Measurements from ENCODE around the gene SPTLC2.
"Not testable (repeated sequence)": the region's sequence is repeated elsewhere in the genome, so short reads cannot be mapped to it uniquely, and the experiment has no call there.

SPTLC2 gene

DNA sequence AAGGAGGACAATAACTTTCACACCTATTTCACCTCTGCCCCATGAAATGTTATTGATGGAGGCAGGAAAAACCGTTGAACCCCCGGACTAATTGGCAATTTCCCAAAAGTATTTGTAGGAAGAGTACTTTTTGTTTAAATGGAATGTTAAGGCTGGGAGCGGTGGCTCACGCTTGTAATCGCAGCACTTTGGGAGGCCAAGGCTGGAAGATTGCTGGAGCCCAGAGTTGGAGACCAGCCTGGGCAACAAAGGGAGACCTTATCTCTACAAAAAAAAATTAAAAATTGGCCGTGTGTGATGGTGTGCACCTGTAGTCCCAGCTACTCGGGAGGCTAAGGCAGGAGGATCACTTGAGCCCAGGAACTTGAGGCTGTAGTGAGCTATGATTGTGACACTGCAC lies 26.0 kb upstream of the SPTLC2 start:
- TF ChIP-seq, protein P1, sequence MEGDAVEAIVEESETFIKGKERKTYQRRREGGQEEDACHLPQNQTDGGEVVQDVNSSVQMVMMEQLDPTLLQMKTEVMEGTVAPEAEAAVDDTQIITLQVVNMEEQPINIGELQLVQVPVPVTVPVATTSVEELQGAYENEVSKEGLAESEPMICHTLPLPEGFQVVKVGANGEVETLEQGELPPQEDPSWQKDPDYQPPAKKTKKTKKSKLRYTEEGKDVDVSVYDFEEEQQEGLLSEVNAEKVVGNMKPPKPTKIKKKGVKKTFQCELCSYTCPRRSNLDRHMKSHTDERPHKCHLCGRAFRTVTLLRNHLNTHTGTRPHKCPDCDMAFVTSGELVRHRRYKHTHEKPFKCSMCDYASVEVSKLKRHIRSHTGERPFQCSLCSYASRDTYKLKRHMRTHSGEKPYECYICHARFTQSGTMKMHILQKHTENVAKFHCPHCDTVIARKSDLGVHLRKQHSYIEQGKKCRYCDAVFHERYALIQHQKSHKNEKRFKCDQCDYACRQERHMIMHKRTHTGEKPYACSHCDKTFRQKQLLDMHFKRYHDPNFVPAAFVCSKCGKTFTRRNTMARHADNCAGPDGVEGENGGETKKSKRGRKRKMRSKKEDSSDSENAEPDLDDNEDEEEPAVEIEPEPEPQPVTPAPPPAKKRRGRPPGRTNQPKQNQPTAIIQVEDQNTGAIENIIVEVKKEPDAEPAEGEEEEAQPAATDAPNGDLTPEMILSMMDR (IDR thresholded peaks at IDR 0.05; ENCODE audit: low read depth, low read length): no peak
- no peak for DNase-seq (ENCODE audit: low read depth, low spot score)
- no peak overlapping the region for H3K4me3 ChIP-seq (ENCODE audit: low read depth, low read length)
- in situ Hi-C loops (cut with HindIII; ENCODE audit: low sequenced_read_pairs): no loop called here

DNA sequence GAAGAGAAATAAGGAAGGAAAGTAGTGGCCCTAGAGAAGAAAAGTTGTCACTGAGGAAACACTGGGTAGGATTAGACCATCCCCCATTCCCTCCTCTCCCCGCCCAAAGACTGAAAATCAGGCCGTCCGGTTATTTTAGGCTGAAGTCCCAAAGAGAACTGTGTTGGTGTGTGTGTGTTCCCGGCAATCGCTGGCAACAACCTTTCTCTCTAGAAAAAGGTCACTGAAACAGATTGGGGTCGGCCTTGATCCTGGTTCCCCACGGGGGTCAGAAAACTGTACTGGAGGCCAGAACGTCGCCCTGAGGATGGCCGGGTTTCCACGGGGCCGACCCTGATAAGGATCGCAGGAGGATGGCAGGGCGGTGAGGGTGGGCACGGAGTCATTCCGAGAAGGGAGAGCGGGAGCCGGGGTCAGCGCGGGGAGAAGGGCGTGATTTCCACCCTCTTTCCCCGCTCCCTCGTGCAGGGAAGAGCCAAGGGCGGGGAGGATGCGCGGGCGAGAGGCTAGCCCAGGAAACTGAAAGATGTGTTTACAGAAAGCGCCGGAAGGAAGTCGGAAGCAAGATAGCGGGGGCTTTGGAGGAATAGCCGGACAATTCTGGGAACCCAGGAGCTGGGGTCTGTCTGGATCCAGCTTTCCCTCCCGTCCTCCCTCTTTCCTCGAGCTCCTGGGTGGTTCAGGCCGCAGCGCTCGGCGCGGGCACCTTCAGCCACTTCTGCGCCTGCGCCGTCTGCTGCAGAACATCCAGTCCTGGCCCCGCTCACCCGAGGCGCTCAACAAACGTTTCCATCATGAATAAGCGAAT lies 25.3 kb upstream of the SPTLC2 start:
- in situ Hi-C loops (cut with HindIII; ENCODE audit: low sequenced_read_pairs): no loop called here
- TF ChIP-seq, protein P1 (IDR thresholded peaks at IDR 0.05; ENCODE audit: low read depth, low read length): no peak
- peak overlapping the region; percentile 30 for H3K4me3 ChIP-seq (ENCODE audit: low read depth, low read length)
- peak; percentile 53 for DNase-seq (ENCODE audit: low read depth, low spot score)

DNA sequence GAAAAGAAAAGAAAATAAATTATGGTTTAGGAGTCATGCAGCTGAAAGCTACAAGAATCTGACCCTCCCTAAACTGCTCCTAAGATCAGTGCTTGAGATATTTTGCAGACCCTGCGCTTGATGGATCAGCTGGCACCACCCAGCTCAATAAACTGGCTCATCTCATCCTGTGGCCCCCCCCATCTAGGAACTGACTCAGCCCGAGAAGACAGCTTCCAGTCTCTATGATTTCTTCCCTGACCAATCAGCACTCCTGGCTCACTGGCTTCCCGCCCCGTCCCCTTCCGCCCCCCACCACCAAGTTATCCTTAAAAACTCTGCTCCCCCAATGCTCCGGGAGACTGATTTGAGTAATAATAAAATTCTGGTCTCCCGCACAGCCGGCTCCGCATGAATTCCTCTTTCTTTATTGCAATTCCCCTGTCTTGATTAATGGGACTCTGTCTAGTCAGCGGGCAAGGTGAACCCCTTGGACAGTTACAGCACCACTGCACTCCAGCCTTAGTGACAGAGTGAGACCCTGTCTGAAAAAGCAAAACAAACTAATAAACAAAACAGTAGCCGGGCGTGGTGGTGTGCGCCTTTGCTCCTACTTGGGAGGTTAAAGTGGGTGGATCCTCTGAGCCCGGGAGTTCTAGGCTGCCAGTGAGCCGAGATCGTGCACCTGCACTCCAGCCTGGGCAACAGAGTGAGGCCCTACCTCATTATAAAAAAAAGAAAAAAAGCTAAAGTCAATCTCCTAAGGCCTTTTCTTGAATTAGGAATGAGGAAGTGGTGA lies 24.5 kb upstream of the SPTLC2 start:
- no peak overlapping the region for H3K4me3 ChIP-seq (ENCODE audit: low read depth, low read length)
- no peak for DNase-seq (ENCODE audit: low read depth, low spot score)
- in situ Hi-C loops (cut with HindIII; ENCODE audit: low sequenced_read_pairs): no loop called here
- TF ChIP-seq, protein P1 (IDR thresholded peaks at IDR 0.05; ENCODE audit: low read depth, low read length): no peak

DNA sequence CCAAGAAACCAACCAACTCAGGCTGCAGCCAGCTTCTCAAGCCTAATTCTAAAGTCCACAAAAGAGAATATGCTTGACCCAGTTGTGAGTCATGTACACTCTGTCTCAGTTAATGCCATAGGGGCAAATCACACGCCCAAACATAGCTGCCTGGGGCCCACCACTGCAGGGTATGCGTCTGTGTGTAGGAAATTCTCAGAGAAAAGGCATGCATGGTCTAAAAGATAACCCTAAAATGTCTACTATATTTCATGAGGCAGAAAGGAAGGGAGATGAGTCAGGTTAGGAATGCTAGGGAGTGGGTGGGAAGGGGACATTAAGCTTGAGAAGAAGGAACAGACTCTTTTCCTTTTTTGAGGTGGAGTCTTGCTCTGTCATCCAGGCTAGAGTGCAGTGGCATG lies 22.3 kb upstream of the SPTLC2 start:
- no peak overlapping the region for H3K4me3 ChIP-seq (ENCODE audit: low read depth, low read length)
- in situ Hi-C loops (cut with HindIII; ENCODE audit: low sequenced_read_pairs): no loop called here
- DNase-seq (ENCODE audit: low read depth, low spot score): peak; percentile 85
- TF ChIP-seq, protein P1 (IDR thresholded peaks at IDR 0.05; ENCODE audit: low read depth, low read length): no peak

DNA sequence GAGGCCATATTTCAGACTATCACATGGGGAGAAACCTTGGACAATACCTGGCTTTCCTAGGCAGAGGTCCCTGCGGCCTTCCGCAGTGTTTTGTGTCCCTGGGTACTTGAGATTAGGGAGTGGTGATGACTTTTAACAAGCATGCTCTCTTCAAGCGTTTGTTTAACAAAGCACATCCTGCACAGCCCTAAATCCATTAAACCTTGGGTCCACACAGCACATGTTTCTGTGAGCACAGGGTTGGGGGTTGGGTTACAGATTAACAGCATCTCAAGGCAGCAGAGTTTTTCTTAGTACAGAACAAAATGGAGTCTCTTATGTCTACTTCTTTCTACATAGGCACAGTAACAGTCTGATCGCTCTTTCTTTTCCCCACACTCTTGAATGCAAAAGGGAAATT lies 19.4 kb upstream of the SPTLC2 start:
- DNase-seq (ENCODE audit: low read depth, low spot score); in situ Hi-C loops (cut with HindIII; ENCODE audit: low sequenced_read_pairs); H3K4me3 ChIP-seq (ENCODE audit: low read depth, low read length): not testable (repeated sequence)

DNA sequence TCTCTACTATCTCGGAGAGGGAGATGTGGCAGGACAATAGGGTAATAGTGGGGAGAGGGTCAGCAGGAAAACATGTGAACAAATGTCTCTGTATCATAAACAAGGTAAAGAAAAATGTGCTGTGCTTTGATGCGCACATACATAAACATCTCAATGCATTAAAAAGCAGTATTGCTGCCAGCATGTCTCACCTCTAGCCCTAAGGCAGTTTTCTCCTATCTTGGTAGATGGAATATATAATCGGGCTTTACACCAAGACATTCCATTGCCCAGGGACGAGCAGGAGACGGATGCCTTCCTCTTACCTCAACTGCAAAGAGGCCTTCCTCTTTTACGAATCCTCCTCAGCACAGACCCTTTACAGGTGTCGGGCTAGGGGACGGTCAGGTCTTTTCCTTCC lies 19.0 kb upstream of the SPTLC2 start:
- DNase-seq (ENCODE audit: low read depth, low spot score); H3K4me3 ChIP-seq (ENCODE audit: low read depth, low read length); in situ Hi-C loops (cut with HindIII; ENCODE audit: low sequenced_read_pairs): not testable (repeated sequence)

DNA sequence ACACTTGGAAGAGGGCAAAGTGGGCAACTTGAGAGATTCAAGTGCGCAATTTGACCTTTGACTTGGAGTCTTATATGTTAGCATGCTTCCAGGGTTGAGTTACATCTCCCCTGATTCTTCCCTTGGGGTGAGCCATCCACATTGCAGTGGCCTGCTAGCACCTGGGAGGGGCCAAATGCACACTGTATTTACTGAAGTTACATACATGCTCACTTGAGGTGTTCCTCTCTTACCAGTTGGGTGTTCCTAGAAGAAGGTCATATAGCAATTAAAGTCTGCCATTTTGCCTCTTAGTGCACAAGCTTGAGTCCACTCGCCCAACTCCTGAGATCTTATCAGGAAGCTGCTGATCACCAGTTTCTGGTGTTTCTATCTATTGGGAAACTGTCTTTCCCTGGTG lies 13.7 kb upstream of the SPTLC2 start:
- in situ Hi-C loops (cut with HindIII; ENCODE audit: low sequenced_read_pairs): no loop called here

More for the DNA sequence above, 13.7 kb upstream of the SPTLC2 start:
- H3K4me3 ChIP-seq (ENCODE audit: low read depth, low read length): no peak overlapping the region
- DNase-seq (ENCODE audit: low read depth, low spot score): no peak
- TF ChIP-seq, protein P1 (IDR thresholded peaks at IDR 0.05; ENCODE audit: low read depth, low read length): no peak

Data from astrocyte of the spinal cord (primary cell).